IPS-NIHi7 (cell line): ENCODE results near the gene CSAG2.

ENCODE experiments used
- DNase-seq: peaks from one replicate; pipeline ENCODE4 v3.0.0; 2012; ENCODE audit warnings: mixed read lengths; ENCODE audit errors: extremely low spot score

The CSAG2 gene

DNA sequence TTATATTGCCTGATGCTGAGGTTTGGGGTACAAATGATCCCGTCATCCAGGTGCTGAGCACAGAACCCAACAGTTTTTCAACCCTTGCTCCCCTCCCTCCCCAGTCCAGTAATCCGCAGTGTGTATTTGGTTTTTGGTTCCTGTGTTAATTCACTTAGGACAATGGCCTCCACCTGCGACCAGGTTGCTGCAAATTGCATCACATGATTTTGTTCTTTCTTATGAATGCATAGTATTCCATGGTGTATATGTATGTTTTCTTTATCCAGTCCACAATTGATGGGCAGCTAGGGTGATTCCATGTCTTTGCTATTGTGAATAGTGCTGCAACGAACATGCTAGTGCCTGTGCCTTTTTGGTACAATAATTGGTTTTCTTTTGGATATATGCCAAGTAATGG is 46.0 kb downstream of the CSAG2 start:
- DNase-seq = no peak

DNA sequence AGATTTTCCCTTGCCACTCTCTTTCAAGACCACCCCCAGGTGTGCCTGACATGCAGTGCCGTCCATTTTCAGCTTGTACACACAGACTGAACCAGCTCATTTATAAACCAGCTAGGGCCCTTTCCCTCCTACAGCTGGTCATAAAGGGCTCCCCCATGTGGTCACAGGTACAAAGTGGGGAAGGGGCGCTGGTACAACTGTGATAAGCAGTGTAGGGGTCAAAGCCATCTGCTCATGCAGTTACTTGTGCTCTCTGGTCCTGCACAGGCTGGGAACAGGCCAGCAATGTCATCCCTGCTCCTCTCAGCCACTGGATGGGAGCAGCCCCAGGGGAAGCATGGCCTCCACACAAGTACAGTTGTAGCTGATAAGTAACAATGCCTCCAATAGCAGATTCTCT is 50.8 kb downstream of the CSAG2 start:
- DNase-seq = peak; percentile 48
